ENCODE results near the gene SH3BP5L.

- TF ChIP-seq CTCF (IDR thresholded peaks at IDR 0.05) (no peak), POLR2A (IDR thresholded peaks at IDR 0.05) (no peak), EP300 (IDR thresholded peaks at IDR 0.05) (no peak)
These were observed 46.4 kb downstream of the SH3BP5L start for GRCh38 chr1:248779350-248779749.

Data from tibial nerve (tissue), 4 donors.